KOPT-K1 (cell line): Measurements from ENCODE around the gene IL25.
"Not testable (repeated sequence)": the region's sequence is repeated elsewhere in the genome, so short reads cannot be mapped to it uniquely, and the experiment has no call there.

Experiments used
- H3K27ac ChIP-seq: fragments of 200-600 bp; sonication (generic); 2 replicates; pipeline ENCODE4 v1.5.1; 2016; ENCODE audit warnings: antibody characterized with exemption, mild to moderate bottlenecking, low read depth, low read length; ENCODE audit not compliant: poor library complexity, severe bottlenecking
- H3K36me3 ChIP-seq: fragments of 200-600 bp; sonication (generic); 2 replicates; pipeline ENCODE4 v1.5.1; 2017; ENCODE audit warnings: antibody characterized with exemption, mild to moderate bottlenecking, low read length, moderate library complexity; ENCODE audit not compliant: insufficient read depth
- H3K9me3 ChIP-seq: fragments of 200-600 bp; sonication (generic); 2 replicates; pipeline ENCODE4 v1.5.1; 2017; ENCODE audit warnings: antibody characterized with exemption, low read length, mild to moderate bottlenecking; ENCODE audit not compliant: insufficient read depth, poor library complexity, severe bottlenecking

Gene IL25

DNA sequence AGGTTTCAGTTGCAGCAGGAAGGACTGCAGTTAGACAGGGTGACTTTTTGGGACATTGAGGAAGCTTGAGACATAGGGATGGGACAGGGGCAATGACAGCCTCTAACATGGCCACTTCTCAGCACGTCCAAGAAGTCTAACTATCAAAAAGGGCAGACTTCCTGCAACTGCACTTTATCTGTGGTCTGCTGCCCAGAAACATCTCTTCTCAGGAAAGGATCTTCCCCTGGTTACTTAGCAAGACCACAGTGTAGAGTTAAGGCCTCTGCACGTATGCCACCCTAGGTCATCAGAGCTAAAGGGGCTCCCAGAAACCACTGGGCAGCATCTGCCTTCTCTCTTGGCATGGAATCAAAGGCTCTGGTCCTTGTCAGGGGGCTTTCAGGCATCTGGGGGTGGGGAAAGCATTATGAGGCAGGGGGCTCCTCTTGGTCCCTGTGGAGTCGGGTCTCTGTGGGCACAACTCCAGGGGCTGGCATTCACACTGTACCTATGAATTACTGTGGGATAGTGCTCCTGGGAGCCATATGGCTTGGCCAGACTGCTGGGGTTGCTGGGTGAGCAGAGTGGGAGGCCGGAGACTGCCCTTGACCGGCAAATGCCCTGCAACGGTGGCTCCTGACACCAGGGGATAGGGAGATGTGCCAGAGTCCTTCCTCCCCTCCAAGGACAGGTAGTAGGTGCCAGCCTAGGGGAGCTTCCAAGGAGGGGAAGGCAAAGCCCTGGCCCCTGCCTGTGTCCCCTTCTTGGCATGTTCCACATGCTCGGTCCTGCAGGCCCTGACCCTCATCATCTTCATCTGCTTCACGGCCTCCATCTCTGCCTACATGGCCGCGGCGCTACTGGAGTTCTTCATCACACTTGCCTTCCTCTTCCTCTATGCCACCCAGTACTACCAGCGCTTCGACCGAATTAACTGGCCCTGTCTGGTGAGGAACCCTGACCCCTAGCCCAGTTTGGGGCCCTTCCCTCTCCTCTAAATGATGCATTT lies 5.3 kb downstream of the IL25 start:
- Histone ChIP-seq H3K9me3 (no peaks in the 10 kb centered on the region), H3K36me3 (no peaks in the 10 kb centered on the region), H3K27ac (no peak overlapping the region)

DNA sequence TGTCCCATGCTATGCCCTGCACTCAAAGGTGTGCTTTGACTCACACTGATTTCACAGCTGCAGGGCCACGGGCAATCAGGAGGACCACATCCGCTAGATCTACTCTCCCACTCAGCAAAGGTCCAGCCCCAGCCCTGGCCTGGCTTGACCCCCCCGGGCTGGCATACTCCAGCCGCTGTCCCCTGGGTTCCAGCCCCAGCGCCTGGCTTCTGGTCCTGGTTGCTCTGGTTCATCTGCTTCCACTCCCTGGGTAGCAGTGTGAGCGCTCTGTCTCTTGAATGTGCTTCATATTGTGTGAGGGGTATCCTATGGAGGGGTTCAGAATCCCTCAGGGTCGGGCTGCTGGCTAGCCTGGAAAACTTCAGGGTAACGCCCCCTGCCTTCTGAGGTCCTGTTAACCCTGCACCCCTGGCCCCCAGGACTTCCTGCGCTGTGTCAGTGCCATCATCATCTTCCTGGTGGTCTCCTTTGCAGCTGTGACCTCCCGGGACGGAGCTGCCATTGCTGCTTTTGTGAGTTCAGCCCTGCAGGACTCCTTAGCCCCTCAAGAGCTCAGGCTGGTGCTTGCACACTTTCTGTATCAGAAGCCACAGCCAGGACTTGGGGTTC lies 6.1 kb downstream of the IL25 start:
- Histone ChIP-seq H3K9me3 (no peaks in the 10 kb centered on the region), H3K27ac (no peak overlapping the region), H3K36me3 (no peaks in the 10 kb centered on the region)

DNA sequence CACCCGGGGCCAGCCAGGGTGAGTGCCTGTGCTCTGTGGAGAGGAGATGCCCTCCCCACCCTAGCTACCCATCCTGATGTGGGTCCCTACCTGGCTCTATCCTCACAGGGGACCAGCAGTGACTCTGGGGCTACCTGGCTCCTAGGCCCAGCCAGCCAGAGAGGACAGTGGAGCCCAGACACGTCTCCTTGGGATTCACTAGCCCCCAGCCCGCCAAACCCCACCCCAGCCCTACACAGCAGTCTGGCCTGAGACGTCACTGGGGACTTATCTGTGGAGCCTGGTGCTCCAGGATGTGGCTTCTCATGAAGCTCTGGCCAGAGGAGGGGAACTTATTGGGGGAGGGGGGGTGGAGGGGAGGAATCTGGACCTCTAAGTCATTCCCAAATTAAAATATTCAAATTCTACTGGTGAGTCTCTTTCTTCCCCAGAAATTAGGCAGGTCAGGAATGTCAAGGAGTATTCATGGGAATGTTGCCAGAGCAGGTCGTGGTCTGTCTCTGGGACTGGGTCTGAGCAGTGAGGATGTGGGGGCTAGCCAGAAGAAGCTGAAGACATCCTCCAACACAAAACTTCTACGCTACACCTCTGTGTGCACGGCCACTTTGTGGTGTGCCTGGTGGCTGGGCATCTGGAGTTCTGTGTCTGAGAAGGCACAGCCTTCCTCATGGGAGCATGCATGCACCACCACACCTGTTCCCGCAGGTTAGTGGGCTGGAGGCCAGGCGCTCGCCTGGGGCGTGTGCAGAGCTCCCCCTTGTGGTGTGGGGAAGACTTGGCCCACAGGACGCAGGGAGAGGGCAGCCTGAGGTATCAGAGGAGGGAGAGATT lies 7.0 kb downstream of the IL25 start:
- Histone ChIP-seq H3K9me3 (no peaks in the 10 kb centered on the region), H3K27ac (no peak overlapping the region), H3K36me3 (no peaks in the 10 kb centered on the region)

DNA sequence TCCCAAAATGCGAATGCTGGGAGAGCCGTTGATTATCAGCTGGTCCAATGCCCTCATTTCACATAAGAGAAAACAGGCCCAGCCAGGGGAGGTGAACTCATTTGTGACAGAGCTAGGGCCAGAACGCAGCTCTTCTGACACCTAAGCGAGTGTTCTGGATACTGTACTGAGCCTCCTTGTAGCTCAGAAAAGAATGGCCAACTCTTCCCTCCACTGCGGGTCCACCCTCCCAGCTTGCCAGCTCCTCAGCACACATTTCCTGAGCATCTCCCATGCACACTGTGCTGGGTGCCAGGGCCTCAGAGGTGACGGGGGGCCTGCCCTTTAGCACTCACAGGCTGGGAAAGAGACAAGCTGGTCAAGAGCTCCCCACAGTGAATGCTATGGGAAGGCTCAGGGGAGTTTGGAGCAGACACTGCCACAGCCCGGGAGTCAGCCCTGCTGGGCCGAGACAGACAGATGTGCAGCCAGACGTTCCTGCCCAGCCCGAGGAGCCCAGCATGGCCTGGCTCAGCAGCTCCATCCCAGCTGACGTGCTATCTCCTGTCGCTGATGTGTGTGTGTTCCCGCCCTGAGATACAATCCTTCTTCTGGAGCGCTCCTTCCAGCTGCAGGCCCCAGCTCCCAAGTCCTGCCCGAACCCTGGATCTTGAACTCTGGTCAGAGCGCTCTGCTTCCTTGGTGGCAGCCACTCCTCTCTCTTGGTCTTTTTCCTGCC lies 7.7 kb downstream of the IL25 start:
- Histone ChIP-seq H3K36me3 (no peaks in the 10 kb centered on the region), H3K27ac (no peak overlapping the region), H3K9me3 (no peaks in the 10 kb centered on the region)

DNA sequence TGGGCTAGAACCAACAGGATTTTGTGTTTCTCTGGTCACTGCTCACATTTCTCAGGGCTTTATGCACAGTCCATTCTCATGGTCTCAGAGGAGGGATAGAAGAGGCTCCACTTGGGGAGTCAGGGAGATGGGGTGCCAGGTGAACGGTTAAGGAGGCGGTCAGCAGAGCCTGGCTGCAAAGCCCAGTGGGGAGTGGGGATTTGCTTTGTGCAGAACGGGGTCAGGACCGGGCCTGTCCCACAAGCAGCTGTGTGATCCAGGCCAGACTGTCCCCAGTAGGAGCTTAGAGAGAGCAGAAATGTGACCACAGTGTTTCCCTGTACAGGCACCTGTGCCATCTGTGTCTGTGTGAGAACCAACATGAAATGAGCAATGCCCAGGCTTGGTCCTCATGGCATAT lies 8.4 kb downstream of the IL25 start:
- Histone ChIP-seq H3K9me3 (no peaks in the 10 kb centered on the region), H3K27ac (no peak overlapping the region)

DNA sequence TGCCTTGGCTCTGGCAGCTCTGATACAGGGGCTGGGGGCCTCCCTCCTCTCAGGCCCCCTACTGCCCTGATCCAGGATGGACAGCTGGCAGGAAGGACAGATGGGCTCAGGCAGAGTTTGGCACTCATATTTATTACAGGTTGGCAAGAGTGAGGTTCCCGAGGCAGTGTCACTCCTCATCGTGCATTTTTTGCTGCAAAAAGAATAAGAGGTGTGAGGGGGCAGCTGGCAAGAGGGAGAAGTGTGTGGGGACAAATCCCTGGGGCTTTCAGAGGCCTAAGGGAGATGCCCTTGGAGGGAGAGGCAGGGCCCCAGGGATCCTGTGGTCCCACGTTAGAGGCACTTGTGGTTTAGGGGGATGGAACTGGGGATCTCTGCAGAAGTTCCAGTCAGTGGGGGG lies 9.3 kb downstream of the IL25 start:
- Histone ChIP-seq H3K27ac (no peak overlapping the region), H3K36me3 (no peaks in the 10 kb centered on the region), H3K9me3 (no peaks in the 10 kb centered on the region)

More for the DNA sequence above, 8.4 kb downstream of the IL25 start:
- no peaks in the 10 kb centered on the region for H3K36me3 ChIP-seq

DNA sequence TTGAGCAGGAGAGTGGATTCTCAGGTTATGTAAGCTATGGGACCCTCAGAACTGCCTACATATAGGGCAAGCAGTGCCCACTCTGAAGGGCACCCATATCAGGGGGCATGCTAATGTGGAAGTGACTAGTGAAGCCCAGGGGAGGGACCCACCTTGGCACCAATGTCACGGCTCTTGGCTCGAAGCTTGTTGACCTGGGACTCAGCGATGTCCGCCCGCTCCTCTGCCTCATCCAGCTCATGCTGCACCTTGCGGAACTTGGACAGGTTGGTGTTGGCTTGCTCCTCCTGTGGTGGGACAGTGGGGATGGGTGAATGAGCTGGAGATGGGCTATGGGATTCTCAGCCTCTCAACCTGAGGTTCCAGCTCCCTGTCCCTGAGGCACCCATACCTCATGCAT lies 9.7 kb downstream of the IL25 start:
- Histone ChIP-seq H3K27ac (no peak overlapping the region), H3K36me3 (no peaks in the 10 kb centered on the region), H3K9me3 (no peaks in the 10 kb centered on the region)

DNA sequence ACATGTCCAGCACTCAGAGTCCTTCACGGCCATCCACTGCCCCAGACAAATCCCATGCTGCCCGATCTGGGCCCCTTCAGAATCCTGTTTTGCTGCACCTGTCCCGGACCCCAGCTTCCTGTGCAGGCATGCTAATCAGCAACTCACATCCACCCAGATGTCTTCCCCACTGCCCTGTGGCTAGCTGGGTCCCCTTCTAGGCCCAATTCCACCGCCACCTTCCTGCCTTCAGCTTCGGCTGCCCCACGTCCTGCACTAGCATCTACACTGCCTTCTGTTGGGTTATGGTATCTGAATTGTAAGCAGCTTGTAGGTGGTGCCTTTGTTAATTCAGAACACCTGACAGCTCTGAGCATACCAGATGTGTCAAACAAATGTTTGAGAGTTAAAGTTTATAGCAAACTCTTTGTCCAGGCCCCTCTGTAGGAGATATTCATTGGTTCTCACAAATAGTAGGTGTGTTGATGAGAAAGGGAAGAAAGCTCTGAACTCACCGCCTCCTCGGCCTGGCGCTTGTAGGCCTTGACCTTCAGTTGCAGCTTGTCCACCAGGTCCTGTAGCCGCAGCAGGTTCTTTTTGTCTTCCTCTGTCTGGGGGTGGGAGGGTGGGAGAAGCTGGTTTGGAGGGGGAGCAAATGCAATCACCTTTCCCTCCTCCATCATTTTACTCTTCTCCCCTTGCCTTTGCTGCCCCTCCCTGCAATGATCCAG lies 10.3 kb downstream of the IL25 start:
- no peaks in the 10 kb centered on the region for H3K36me3 ChIP-seq
- H3K9me3 ChIP-seq, result no peaks in the 10 kb centered on the region
- no peak overlapping the region for H3K27ac ChIP-seq

DNA sequence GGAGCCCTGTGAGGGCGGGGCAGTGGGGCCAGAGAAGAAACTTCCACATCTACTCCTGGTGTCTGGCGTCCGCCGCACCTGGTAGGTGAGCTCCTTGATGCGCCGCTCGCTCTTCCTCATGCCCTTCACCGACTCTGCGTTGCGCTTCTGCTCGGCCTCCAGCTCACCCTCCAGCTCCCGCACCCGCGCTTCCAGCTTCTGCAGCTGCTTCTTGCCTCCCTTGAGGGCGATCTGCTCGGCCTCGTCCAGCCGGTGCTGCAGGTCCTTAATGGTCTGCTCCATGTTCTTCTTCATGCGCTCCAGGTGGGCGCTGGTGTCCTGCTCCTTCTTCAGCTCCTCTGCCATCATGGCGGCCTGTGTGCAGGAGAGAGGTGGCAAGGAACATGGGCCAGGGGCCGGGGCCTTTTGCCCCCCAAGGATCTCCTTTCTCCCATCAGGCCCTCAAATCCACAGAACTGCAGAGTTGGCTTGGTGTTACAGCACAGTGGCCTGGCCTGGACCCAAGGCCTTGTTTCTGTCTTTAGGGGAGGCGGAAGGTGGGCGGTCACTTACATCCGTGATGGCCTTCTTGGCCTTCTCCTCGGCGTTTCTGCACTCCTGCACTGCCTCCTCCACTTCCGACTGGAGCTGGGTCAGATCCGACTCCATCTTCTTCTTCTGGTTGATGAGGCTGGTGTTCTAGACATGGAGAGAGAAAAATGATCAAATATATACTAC lies 11.9 kb downstream of the IL25 start:
- H3K36me3 ChIP-seq, result no peaks in the 10 kb centered on the region
- H3K27ac ChIP-seq, result no peak overlapping the region
- no peaks in the 10 kb centered on the region for H3K9me3 ChIP-seq

DNA sequence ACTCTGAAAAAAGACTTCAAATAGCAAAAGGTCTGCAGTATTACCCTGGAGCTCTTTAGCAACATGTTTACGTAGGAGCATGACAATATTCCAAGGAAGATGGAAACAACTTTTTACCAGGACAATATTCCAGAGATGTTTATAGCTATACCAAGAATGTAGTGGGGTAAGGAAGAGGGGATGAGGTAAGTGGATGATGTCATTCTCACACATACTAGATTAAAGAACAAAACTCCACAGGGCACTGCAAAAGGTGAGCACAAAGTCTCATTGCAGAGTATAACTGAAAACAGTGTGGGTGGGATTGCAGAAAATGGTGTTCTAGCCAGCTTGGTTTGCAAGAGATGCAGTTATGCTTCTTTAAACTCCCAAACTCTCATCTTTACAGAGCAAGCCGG lies 12.6 kb downstream of the IL25 start:
- no peaks in the 10 kb centered on the region for H3K9me3 ChIP-seq
- H3K36me3 ChIP-seq, result no peaks in the 10 kb centered on the region
- no peak overlapping the region for H3K27ac ChIP-seq

DNA sequence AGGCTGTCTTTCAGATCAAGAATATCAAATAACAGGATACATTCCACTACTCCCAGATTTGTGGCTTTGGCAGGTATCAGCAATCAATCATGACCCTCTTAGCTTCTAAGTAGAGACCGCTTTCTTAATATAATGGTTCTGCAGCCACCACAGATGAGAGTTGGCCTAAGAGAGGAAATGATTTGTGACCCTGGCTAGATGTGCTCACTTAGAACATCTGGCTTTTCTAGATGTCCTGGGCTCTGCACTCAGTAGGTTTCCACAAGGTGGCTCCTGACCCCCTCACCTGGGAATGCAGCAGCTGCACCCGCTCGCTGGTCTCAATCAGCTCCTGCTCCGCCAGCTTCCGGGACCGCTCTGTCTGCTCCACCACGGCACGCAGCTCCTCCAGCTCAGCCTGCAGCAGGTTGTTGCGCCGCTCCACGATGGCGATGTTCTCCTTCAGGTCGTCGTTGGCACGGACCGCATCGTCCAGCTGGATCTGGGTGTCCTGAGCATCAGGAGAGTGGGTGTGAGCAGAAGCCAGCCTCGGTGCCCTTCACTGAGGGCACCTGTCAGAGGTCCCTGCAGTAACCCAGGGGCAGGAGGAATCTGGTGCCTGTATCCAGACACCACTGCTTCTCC lies 13.1 kb downstream of the IL25 start:
- Histone ChIP-seq H3K36me3 (no peaks in the 10 kb centered on the region), H3K27ac (no peak overlapping the region), H3K9me3 (no peaks in the 10 kb centered on the region)

DNA sequence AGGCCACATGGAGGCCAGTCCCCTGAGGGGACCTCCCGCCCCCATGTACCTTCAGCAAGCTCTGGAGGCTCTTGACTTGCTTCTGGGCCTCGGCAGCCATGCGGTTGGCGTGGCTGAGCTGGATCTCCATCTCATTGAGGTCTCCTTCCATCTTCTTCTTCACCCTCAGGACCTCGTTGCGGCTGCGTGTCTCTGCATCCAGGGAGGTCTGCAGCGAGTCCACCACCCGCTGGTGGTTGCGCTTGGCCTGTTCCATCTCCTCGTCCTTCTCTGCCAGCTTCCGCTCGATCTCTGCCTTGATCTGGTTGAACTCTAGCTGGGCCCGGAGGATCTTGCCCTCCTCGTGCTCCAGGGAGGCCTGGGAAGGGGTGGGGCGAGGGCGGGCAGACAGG lies 13.7 kb downstream of the IL25 start:
- H3K27ac ChIP-seq, H3K9me3 ChIP-seq, H3K36me3 ChIP-seq: not testable (repeated sequence)

DNA sequence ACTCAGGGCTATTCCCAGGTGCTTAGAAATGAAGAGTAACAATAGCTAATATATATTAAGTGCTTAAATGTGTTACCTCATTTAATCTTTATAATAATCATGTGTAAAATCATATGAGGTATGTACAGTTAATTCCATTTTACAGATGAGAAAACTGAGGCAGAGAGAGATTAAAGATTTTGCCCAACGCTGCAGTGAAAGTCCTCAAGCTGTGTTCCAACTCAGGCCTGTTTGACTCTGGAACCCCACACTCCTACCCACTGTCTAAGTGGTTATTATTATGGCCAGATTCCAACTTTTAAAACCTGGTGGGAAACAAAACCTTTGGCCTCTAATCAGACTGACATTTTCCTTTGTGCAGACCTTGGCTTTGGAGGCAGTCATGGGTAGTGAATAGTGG lies 14.4 kb downstream of the IL25 start:
- H3K27ac ChIP-seq, result no peak overlapping the region
- H3K36me3 ChIP-seq, result no peaks in the 10 kb centered on the region
- H3K9me3 ChIP-seq, result no peaks in the 10 kb centered on the region
